Stomach (tissue), 4 donors: ENCODE measurements around the gene CES5A.
"Not testable (repeated sequence)": the region's sequence is repeated elsewhere in the genome, so short reads cannot be mapped to it uniquely, and the experiment has no call there.

Experiments
- POLR2A ChIP-seq, 4 donors: fragments of 450-650 bp; IDR thresholded peaks; one replicate each; pipeline ENCODE4 v1.6.1; 2016; ENCODE audit warnings: antibody characterized with exemption in 4 of 4, control low read depth in 2 of 4, mild to moderate bottlenecking in 1 of 4, moderate library complexity in 1 of 4
- POLR2AphosphoS5 ChIP-seq, 3 donors: sonication (generic); formaldehyde crosslinking; IDR thresholded peaks; one replicate each; pipeline ENCODE4 v1.6.1; 2016; ENCODE audit warnings: antibody characterized with exemption in 3 of 3
- TF ChIP-seq, protein P1 (sequence below), 7 experiments: fragments of 450-650 bp in 4 of 7; fragments of 200-600 bp in 3 of 7; sonication (generic) in 3 of 7; IDR thresholded peaks; one replicate each; pipeline ENCODE4 v1.5.1; 2016 to 2019; ENCODE audit warnings: antibody characterized with exemption in 7 of 7, control low read depth in 2 of 7, mild to moderate bottlenecking in 1 of 7

- not testable (repeated sequence) for TF ChIP-seq POLR2AphosphoS5, POLR2A (IDR thresholded peaks at IDR 0.05)
- TF ChIP-seq, protein P1, sequence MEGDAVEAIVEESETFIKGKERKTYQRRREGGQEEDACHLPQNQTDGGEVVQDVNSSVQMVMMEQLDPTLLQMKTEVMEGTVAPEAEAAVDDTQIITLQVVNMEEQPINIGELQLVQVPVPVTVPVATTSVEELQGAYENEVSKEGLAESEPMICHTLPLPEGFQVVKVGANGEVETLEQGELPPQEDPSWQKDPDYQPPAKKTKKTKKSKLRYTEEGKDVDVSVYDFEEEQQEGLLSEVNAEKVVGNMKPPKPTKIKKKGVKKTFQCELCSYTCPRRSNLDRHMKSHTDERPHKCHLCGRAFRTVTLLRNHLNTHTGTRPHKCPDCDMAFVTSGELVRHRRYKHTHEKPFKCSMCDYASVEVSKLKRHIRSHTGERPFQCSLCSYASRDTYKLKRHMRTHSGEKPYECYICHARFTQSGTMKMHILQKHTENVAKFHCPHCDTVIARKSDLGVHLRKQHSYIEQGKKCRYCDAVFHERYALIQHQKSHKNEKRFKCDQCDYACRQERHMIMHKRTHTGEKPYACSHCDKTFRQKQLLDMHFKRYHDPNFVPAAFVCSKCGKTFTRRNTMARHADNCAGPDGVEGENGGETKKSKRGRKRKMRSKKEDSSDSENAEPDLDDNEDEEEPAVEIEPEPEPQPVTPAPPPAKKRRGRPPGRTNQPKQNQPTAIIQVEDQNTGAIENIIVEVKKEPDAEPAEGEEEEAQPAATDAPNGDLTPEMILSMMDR (IDR thresholded peaks at IDR 0.05): not testable (repeated sequence)
These were observed 70.1 kb downstream of the CES5A start for GRCh38 chr16:55805104-55805503.
